Activated CD8-positive, alpha-beta memory T cell treated with anti-CD3 and anti-CD28 coated beads for 24 hours (primary cell): Measurements from ENCODE around the gene TTLL11.
"Not testable (repeated sequence)": the region's sequence is repeated elsewhere in the genome, so short reads cannot be mapped to it uniquely, and the experiment has no call there.

Experiments
- DNase-seq: peaks from one replicate; pipeline ENCODE4 v3.0.0-alpha.2; 2020

TTLL11 gene

DNA sequence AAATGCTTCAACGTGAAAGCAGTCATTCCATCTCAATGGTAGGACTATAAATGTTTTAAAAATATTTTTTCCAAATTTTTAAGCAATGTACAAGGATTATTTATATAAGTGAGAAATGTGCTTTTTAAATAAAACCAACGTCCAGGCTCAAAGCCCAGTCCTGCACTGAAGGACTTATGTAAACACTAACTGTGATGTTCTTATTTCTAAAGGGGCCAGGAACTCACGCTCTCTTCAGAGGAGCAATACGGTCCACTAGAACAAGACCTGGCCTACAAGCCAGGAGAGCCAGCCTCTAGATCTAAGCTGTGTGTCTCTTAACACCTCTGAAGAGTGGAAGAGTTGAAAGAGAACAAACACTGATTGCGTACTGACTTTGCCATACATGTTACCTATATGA lies 12.1 kb downstream of the TTLL11 start:
- no peak for DNase-seq

DNA sequence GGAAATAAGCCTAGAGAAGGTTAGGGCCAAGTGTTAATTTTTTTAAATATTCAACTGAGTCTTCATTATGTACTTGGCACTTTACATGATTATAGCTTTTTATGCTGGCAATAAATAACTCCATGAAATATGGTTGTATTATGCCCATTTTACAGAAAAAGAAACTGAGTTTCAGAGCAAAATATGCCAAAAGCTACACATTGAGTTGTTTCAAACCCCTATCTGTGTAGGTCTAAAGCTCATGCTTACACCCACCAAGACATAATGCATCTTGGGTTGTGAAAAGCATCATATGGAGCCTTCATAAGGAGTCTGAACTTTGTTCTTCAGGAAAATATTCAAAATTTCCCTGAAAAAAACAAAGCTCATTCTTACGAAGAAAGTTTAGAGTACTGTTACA lies 14.6 kb downstream of the TTLL11 start:
- DNase-seq, result no peak

DNA sequence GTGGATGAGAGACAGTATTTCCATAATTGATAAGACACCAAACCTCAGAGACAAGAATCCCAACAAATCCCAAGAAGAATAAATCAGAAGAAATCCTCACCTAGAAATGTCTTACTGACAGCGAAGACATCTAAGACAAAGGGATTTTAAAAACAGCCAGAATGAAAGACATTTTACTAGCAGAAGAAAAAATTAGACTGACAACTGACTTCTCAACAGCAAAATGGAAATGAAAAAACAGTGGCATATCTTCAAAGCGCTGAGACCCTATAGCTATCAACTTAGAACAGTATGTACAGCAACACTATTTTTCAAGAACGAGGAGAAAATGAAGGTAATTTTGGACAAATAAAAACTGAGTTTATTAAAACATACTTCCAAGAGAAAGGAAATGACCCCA lies 16.3 kb downstream of the TTLL11 start:
- DNase-seq, result no peak

DNA sequence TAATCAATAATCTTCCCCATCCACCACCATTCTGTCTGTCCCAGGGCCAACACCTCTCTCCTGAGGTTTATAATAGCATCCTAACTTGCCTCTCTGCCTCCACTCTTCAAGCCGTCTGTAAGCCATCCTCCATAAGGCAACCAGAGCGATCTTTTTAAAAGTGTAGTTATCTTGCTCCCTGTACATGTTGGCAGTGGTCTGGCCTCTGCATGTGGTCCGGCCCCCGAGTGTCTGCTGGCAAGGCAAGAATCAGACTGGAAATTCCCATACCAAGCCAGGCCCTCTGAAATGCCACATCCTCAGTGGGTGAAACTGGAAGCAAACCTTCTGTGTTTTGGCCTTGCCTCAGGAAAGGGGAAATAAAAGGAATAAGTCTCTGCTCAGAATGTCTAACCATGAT lies 17.0 kb downstream of the TTLL11 start:
- peak; percentile 13 for DNase-seq

DNA sequence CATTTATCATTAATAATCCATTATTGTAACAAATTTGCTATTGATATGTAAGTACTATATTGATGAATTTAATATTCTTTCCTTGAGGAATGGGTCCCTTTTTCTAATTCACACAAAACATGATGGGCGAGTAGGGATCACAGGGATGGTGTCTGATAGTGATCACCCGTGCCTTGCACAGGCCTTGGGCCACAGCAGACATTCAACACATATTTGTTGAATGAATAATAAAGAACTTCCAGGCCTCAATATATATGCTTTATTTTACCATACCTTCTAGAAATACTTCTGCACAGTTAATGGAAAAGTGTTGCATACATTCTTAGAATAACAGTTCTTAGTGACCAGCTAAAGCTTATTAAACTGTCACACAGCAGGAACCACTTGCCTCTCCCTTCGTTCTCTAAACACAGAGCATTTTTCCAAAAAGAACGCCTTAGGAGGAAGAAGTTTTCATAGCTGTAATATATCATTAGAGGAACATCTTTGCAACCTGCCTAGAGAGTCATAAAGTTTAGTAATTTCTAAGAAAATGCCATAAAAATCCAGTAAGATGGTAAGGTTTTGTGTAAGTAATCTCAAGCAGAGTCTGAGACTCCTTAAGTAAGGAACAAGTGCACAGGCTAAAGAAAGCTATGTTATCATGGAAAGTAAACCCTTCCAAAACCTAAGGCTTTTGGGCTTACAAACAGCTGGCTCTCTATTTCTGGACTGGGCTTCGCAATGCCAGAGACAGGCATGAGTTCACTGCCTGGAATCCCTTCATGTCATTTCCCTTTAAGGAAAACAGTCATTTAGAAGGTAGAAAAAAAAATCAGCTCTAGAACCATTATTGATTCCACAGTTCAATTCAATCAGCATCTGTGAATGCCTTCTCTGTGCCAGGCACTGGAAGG lies 17.7 kb downstream of the TTLL11 start:
- DNase-seq, result no peak

DNA sequence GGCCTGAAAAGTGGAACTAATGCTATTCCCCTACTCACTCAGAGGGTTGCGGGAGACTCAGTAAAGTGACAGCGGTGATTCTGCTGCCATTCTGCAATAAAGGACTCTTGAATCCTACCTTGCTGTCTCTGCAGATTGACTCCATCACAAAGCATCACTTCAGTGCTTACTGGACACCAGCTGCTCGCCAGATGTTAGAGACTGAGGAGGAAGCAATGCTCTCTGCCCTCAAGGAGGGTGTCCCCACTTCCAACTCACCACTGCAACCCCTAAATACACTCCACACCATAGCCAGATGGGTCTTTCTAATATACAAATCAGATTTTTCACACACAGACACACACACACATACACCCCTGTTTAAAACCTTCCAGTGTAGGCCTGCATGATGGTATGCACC lies 21.4 kb downstream of the TTLL11 start:
- DNase-seq, result no peak

DNA sequence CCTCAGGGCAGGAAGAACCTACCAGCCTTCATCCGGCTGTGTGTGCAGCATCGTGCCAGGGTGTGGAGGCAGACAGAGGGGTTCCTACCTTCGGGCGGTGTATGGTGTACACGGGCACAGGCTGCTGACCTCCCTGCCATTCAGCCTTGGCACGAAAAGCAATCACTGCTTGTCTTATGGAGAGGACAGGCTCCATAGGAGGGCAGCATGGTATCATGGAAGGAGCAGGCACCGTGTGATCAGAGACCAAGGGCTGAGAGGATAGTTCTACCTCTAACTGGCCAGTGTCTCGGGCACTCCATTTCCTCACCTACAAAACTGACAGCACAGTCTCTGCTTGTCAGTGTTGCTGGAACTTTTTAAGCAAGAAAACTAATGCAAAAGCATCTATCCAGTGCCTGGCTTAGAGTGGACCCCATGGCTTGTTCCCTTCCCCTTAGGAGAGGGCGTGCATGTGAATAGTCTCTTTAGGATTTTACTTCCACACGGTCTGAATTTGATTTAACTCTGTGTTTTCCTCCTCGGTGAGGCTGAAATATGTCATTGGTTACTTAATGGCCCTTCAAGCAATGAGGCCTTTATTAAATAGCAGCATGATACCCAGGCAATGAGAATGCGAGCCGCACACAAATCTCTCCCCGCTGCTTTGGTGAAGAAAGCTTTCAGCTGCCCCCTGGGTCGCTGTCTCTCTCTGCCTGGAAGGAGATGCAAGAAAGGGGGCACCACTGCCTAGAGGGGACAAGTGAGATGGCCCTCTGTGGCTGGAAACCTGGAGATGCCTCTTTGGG lies 22.2 kb downstream of the TTLL11 start:
- DNase-seq, result no peak

DNA sequence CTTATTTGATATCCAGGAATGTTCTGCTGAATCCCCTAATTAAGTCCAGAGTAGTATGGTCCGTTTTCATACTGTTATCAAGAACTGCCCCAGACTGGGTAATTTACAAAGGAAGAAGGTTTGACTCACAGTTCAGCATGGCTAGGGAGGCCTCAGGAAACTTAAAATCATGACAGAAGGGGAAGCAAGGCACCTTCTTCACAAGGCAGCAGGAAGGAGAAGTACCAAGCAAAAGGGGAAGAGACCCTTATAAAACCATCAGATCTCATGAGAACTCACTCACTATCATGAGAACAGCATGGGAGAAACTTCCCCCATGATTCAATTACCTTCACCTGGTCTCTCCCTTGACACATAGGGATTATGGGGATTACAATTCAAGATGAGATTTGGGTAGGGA lies 26.4 kb downstream of the TTLL11 start:
- not testable (repeated sequence) for DNase-seq

DNA sequence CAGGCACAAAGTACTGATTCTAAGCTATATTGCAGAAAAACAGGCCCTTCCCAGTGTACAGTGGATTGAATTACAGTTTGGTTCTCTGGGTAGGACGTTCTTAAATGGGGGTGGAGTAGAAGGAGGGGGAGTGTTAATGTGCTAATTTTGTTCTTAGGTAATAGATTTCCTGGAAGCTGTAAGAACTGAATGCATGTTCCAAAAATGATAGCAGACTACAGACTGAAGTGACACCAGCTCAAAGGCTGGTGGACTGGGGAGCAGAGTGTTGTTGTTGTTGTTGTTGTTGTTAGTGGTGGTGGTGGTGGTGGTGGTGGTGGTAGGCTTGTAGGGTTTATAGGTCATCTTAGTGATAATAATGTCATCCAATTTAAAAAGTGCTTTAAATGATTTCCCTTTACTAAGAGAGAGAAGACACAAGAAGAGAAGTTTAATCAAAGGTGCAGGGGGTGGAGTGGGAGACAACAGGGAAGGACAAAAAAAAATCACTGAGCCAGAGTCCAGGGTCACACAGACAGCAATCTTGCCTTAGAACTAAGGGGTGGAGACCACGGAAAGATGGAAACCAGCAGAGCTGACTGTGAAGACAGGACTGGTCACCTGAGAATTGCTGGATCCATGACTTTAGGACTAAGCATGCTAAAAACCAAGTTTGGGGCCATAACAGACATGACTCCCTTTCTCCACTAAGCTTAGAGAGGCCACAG lies 27.0 kb downstream of the TTLL11 start:
- no peak for DNase-seq

DNA sequence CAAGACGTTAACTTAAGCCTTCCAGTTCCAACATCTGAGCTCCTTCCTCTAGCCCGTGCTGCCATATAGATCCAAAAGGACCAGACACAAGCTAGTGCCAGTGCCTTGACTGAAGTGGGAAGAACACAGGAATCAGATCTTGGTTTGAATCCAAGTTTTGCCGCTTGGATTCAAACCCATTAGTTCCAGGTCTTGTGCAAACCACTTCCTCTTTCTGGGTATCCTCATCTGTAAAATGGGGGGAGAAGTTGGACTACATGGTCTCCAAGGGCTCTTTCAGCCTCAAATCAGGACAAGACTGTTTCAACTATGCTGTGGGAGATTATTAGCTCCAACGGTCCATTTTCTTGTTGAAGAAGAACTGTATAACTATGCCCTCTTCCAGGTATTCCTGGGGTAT lies 32.6 kb downstream of the TTLL11 start:
- DNase-seq, result no peak

DNA sequence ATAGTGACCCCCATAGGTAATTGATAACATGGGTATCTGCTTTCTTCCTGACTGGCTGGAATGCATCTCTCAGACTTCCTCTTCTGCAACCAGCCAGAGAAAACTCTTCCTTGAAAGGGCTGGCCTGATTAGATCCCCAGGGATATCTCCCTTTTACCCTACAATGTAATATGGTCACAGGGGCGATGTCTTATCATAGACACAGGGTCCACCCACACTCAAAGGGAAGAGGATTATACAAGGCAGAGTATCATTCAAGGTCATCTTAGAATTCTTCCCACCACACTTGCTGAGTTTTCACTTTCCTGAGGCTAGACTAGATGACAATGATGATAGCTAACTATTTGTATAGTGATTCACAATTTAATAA lies 33.2 kb downstream of the TTLL11 start:
- DNase-seq, result no peak

DNA sequence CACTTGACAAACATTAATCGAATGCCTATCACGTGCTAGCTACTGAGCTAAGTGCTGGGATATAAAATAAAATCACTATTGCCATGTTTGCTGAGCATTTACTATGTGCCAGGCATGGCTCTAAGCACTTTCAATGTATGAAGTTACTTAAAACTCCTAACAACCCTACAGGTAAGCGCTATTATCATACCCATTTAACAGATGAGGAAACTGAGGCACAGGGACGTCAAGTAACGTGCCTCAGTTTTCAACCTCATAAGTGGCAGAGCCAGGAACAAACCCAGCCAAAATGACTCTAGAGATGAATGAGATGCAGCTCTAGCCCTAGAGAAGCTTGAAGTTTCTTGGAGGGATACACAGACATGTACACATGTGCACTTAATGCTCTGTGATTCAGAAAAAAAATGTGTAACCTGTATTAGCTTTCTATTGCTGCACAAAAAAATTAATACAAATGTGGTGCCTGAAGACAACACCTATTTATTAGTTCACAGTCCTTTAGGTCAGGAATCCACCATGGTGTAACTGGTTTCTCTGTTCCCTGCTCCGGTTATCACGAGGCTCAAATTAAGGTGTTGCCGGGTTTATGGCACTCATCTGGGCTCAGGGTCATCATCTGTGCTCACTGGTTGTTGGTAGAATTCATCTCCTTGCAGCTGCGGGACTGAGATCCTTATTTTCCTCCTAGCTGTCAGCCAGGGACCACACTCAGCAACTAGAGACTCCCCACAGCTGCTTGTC lies 33.7 kb downstream of the TTLL11 start:
- DNase-seq, result no peak

DNA sequence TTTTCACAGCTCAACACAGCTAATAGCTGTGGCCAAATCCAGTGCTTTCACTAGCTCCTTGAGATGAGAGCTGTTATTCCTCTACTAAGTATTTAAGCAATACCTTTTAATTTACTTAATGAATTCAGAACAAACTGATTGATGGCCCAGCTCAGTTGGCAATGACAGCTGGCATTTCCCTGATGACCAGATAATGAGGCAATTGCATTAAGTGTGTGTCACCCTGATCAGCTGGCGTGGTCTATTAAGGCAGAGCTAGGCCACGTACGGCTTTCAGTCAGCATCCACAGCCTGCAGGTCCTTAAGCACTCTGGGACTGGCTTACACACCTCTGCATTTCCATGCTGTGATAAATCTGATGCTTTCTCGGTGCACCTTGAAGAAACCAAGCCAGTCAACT lies 34.4 kb downstream of the TTLL11 start:
- no peak for DNase-seq

DNA sequence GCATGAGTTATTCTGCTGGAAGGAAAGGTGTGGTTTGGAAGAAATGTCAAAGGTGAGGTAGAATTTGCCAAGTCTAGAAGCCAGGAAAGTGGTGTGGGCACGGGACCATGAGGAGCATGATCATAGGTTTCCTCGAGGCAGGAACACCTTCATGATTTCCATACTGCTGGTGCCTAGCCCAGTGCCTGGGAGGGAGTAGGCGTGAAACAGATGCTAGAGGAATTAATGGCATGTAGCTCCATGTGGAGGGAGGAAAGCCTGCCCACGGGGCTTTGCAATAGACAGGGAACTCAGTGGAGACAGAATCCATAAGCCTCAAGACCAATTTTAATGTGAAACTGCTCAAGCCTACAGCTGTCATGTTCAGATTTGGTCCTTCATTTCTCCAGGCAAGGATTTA lies 35.1 kb downstream of the TTLL11 start:
- no peak for DNase-seq

DNA sequence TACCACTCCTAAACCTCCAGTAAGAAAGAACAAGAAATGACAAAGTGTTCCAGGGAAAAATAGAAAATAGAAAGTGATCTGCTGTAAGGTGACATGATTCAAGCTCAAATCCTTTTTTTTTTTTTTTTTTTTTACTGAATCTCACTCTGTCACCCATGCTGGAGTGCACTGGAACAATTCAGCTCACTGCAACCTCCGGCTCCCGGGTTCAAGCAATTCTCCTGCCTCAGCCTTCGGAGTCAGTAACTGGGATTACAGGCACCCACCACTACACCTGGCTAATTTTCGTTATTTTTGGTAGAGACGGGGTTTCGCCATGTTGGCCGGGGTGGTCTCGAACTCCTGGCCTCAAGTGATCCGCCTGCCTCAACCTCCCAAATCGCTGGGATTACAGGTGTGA lies 35.9 kb downstream of the TTLL11 start:
- DNase-seq, result no peak

DNA sequence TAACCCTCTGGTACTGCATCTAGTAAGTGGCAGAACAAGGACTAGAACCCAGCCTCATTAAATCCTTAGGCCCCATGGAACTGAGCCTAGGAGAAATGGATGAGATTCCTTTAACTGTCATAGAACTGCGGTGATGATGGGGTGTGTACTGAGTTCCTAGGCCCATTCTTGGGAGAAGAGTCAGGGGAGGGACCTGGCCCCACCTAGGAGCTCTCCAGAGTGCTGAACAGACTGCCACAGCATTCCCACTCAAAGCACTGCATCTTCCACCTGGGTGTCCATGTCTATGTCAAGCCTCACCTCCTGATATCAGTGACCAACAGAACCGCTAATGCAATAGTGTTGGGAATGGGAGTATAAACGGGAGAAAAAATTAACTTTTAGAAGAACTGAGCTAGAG lies 36.6 kb downstream of the TTLL11 start:
- no peak for DNase-seq

DNA sequence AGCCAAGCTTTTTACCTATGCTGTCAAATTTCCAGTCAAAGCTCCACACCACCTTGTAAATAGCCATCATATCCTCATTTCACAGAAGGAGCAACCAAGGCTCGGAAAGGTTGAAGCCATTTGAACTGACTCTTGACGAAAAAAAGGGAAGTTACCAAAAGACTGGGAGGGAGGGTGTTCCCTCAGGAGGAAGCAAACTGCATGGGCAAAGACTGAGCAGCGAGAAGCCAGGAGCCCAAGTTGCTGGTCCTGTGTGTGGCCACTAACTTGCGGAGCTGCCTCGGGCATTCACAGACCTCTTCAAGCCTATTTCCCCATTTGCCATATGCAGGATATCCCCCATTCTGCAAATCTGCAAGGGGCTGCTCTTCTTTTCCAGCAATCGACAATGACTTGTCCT lies 37.4 kb downstream of the TTLL11 start:
- no peak for DNase-seq

DNA sequence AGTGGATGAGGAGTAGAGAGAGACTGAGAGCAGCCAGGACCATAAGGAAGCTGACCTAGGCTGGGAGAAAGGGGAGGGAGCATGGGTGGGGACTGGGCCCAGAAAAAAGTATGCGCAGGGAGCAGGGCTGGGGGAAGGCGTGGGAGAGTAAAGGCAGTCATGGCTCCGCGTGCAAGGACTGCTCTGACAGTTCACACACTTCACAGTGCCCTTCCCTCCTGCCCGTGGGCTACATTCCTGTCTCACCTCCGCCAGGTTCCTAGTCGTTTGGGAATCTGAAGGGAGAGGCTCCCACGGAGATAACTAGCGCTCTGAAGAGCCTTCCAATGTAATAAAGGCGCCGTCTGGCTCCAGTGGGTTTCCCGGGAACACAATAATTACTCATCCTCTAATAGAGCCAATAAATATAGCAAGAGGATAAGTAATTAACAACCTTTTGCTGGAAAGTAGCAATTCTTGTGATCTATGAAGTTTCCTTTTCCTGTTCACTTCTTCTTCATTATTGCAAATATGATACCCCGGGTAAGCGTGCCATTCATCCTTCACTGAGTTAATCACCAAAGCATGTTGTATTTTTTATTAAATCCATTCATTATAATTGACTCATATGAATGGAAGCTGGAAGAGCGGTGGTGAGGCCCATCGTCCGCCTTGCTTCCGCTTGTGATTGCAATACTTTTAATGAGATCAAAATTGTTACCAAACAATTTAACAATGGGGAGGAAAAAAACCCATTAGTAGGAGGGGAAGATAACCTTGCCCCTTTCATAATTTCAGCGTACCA lies 39.3 kb downstream of the TTLL11 start:
- no peak for DNase-seq

DNA sequence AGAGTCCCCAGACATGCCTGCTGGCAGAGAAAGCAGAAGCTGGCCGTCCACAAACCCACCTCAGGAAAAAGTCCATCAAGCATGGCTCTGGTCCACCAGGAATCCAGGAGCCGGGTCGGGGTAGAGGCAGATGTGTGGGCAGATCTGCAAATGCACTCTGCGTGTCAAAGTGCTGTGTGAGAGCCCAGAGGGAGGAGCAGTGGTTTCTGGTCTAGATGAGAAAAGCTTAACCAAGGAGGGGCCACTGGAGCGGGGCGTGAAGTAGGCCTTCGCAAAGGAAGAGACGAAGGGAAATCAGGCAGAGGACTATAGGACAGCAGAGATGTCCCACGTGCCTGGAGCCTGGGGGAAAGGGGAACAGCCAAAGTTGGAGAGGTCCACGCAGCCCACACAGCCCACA lies 40.0 kb downstream of the TTLL11 start:
- DNase-seq, result no peak

DNA sequence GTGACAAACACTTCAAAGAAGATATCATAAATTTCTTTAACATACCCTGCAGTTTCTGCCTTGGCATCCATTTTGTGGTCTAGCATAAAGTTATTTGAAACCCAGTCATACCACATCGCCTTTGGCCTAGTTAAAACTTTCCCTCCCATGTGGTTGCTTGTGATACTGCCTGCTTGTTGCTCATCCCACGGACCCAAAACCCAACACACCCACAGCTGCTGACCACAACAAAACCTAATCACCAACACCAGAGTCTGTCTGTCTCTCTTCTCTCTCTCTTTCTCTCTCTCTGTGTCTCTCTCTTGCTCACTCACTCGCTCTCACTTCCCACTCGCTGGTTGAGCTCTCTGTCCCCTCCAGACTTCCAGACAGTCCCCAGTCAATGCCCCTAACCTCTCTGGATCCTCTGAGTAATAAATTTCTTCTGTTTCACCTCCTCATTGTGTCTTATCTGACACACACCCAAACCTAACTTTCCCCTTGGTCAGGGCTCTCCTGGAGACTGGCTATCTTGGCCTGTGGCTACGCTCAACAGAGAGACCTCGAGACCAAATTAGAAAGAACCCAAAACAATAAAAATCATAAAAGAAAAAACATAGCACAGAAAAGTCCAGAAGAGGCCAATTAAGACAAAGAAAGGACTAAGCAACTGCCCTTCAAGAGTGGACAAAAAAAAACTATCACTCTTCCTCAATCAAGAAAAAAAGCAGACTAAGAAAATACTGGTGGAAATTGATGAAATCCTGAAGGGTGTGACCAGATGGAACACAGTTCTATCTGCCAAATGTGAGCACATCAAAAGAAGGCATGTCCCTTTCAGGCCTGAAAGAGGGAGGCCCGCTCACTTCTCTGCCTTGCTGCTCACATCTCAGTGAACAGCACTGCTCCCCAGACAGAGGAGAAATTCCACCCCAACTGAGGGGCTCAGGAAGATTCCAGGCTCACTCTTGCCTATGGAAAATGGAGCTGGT lies 41.5 kb downstream of the TTLL11 start:
- DNase-seq, result peak; percentile 76

DNA sequence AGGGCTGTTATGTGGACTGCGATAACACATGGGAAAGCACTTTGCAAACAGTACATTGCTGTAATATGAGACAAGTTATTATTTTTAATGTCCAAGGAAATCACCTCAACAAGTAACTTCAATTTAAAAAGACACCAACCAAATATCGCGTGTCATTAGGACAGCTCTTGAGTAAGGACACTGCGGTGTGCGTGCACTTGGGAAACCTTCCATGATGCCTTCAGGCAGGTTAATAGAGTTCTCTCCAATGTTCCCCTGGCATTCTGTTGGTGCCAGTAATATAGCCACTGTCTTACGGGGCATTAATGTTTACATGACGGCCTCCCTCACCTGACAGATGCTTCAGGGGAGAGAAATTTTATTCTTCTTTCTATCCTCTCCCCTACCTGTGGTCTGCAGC lies 42.9 kb downstream of the TTLL11 start:
- no peak for DNase-seq
